CD14-positive monocyte (primary cell): ENCODE measurements around the gene FAM193A. TPM values are rescaled to one million over a fixed set of nuclear protein-coding genes. Genes with fewer than 3 reads are reported as not detected.

Experiments used
- DNase-seq, 3 donors: peaks; one replicate each; pipeline ENCODE4 v3.0.0-alpha.2; 2011 to 2022
- H2AFZ ChIP-seq: 2 replicates; pipeline ENCODE4 v1.6.0; 2012; ENCODE audit warnings: mild to moderate bottlenecking, low read depth, low read length, inconsistent platforms; ENCODE audit not compliant: insufficient read depth, poor library complexity, severe bottlenecking
- H3K27ac ChIP-seq, 2 donors: 1 replicate in 1 of 2; 2 replicates in 1 of 2; pipeline ENCODE4 v1.5.1; 2012 to 2013; ENCODE audit warnings: low read length in 2 of 2, control low read depth in 1 of 2, inconsistent platforms in 1 of 2, low read depth in 1 of 2, mild to moderate bottlenecking in 1 of 2
- H3K27me3 ChIP-seq, 2 donors: one replicate each; pipeline versions ENCODE4 v1.6.0 to v1.6.1; 2011 to 2013; ENCODE audit warnings: low read length in 2 of 2; ENCODE audit not compliant: control insufficient read depth in 2 of 2, insufficient read depth in 2 of 2
- H3K36me3 ChIP-seq, 2 donors: replicated peaks in 1 of 2; 1 replicate in 1 of 2; 2 replicates in 1 of 2; pipeline versions ENCODE4 v1.5.1 to v1.6.1; 2012 to 2013; ENCODE audit warnings: low read length in 2 of 2, control low read depth in 1 of 2, inconsistent platforms in 1 of 2, mild to moderate bottlenecking in 1 of 2; ENCODE audit not compliant: insufficient read depth in 2 of 2, control insufficient read depth in 1 of 2
- H3K4me1 ChIP-seq, 2 donors: 1 replicate in 1 of 2; 2 replicates in 1 of 2; pipeline versions ENCODE4 v1.5.1 to v1.6.1; 2012 to 2013; ENCODE audit warnings: low read length in 2 of 2, control low read depth in 1 of 2, inconsistent platforms in 1 of 2, mild to moderate bottlenecking in 1 of 2, moderate library complexity in 1 of 2; ENCODE audit not compliant: insufficient read depth in 2 of 2, control insufficient read depth in 1 of 2
- H3K4me2 ChIP-seq: replicated peaks from 2 replicates; pipeline ENCODE3; 2012; ENCODE audit warnings: low read length, moderate library complexity, mild to moderate bottlenecking; ENCODE audit not compliant: poor library complexity, severe bottlenecking; ENCODE audit errors: extremely low read depth
- H3K4me3 ChIP-seq, 3 experiments: fragments of 200-600 bp in 1 of 3; sonication (generic) in 1 of 3; replicated peaks in 1 of 3; 1 replicate in 2 of 3; 2 replicates in 1 of 3; pipeline ENCODE4 v1.5.1; 2011 to 2013; ENCODE audit warnings: low read length in 3 of 3, mild to moderate bottlenecking in 3 of 3, control low read depth in 2 of 3, low read depth in 2 of 3, inconsistent platforms in 1 of 3, moderate library complexity in 1 of 3
- H3K79me2 ChIP-seq: 2 replicates; pipeline ENCODE4 v1.6.0; 2012; ENCODE audit warnings: mild to moderate bottlenecking, control low read depth, inconsistent platforms, low read length, moderate library complexity; ENCODE audit not compliant: insufficient read depth
- H3K9ac ChIP-seq: 2 replicates; pipeline ENCODE4 v1.6.0; 2017; ENCODE audit warnings: low read length, mild to moderate bottlenecking; ENCODE audit not compliant: insufficient read depth, poor library complexity, severe bottlenecking
- H3K9me3 ChIP-seq, 2 donors: replicated peaks in 1 of 2; 1 replicate in 1 of 2; 2 replicates in 1 of 2; pipeline versions ENCODE4 v1.5.1 to v1.6.1; 2012 to 2013; ENCODE audit warnings: low read length in 2 of 2, control low read depth in 1 of 2; ENCODE audit not compliant: control insufficient read depth in 1 of 2, insufficient read depth in 1 of 2
- H4K20me1 ChIP-seq: 2 replicates; pipeline ENCODE4 v1.6.0; 2012; ENCODE audit warnings: mild to moderate bottlenecking, low read length, control low read depth, moderate library complexity; ENCODE audit not compliant: insufficient read depth
- H3K27ac Mint-ChIP-seq, 7 donors: one replicate each; pipeline ENCODE4 v1.8.0; 2020; ENCODE audit warnings: mild to moderate bottlenecking in 7 of 7, mixed read lengths in 7 of 7, moderate library complexity in 6 of 7, inconsistent platforms in 2 of 7
- H3K27me3 Mint-ChIP-seq, 3 donors: one replicate each; pipeline ENCODE4 v1.8.0; 2021 to 2022; ENCODE audit warnings: low read depth in 3 of 3, mild to moderate bottlenecking in 3 of 3, mixed read lengths in 3 of 3, moderate library complexity in 3 of 3, inconsistent platforms in 1 of 3
- H3K36me3 Mint-ChIP-seq, 2 donors: one replicate each; pipeline ENCODE4 v1.8.0; 2020; ENCODE audit warnings: mixed read lengths in 2 of 2, inconsistent platforms in 1 of 2, mild to moderate bottlenecking in 1 of 2
- H3K4me1 Mint-ChIP-seq: one replicate; pipeline ENCODE4 v1.8.0; 2020; ENCODE audit warnings: mild to moderate bottlenecking, mixed read lengths
- H3K4me3 Mint-ChIP-seq, 2 donors: one replicate each; pipeline ENCODE4 v1.8.0; 2020; ENCODE audit warnings: mild to moderate bottlenecking in 2 of 2, mixed read lengths in 2 of 2, moderate library complexity in 1 of 2
- H3K9me3 Mint-ChIP-seq, 7 donors: one replicate each; pipeline ENCODE4 v1.8.0; 2020 to 2022; ENCODE audit warnings: mixed read lengths in 7 of 7, mild to moderate bottlenecking in 6 of 7, moderate library complexity in 6 of 7, inconsistent platforms in 2 of 7
- CTCF ChIP-seq: fragments of 200-600 bp; IDR thresholded peaks from one replicate; pipeline ENCODE4 v1.8.0; 2022; ENCODE audit warnings: antibody characterized with exemption, mild to moderate bottlenecking
- WGBS: methylation state at CpG from one replicate; pipeline ENCODE4 v1.1.5; 2013; ENCODE audit warnings: missing lambda C conversion rate; ENCODE audit not compliant: insufficient coverage; 5-methylcytosine and 5-hydroxymethylcytosine counted together
- intact Hi-C, 2 donors: fragments of 100-400 bp; cut with micrococcal nuclease; formaldehyde crosslinking; loops; one replicate each; pipeline versions ENCODE4 v1.15.0 to v1.15.1; 2023
- polyA plus RNA-seq, 3 donors: library from polyadenylated mRNA; depleted of rRNA in 1 of 3; unstranded in 2 of 3; stranded (reverse) in 1 of 3; fragments of 300-500 nt in 2 of 3; fragments of >200 nt in 1 of 3; fragmentation: Illumina TruSeq in 2 of 3; gene quantifications; 1 replicate in 2 of 3; 2 replicates in 1 of 3; pipeline ENCODE4 v1.2.3, GENCODE V29; 2012 to 2021

FAM193A gene
- polyA plus RNA-seq, 3 donors: 0.66 to 11.8 (median 0.82) TPM

- DNase-seq: no peak
- peak overlapping the region in 1 of 2 donors; percentile 80 for H3K27ac ChIP-seq
- H3K4me3 Mint-ChIP-seq: peak overlapping the region; percentile 72 to 82
- peak overlapping the region in 5 of 7 donors; percentile 40 to 88 (median 66) for H3K27ac Mint-ChIP-seq
- H3K4me3 ChIP-seq: peak overlapping the region; percentile 67 to 92 (median 83)
- H3K36me3 ChIP-seq: peaks cover 7 to 21% of the 10 kb centered on the region in 2 donors
- H3K4me1 ChIP-seq: peaks cover 15 to 19% of the 10 kb centered on the region in 2 donors
- peaks cover 55% of the 10 kb centered on the region for H3K79me2 ChIP-seq
- peaks cover 50% of the 10 kb centered on the region for H4K20me1 ChIP-seq
- peaks cover 32% of the 10 kb centered on the region for H3K4me1 Mint-ChIP-seq
- intact Hi-C loops: loop anchor here (5.0 kb wide), 4 partner anchors 42 to 513 kb away; partner anchors contain the start of genes HAUS3 (in 1 of the 2) and POLN (in 1 of the 2)
- peak overlapping the region; percentile 87 for H3K9ac ChIP-seq
- H3K9me3 Mint-ChIP-seq: no peaks in the 10 kb centered on the region
- peak overlapping the region; percentile 92 for H3K4me2 ChIP-seq
- H3K27me3 Mint-ChIP-seq: peaks cover 0 to 4% (median 1%) of the 10 kb centered on the region in 3 donors
- peaks cover 9 to 25% of the 10 kb centered on the region in 2 donors for H3K36me3 Mint-ChIP-seq
- H3K27me3 ChIP-seq: no peaks in the 10 kb centered on the region
- TF ChIP-seq CTCF: no peak
- peak overlapping the region; percentile 83 for H2AFZ ChIP-seq
- WGBS: 81% methylated on average over 19 of the region's 23 CpGs
- H3K9me3 ChIP-seq: no peaks in the 10 kb centered on the region
Observed at GRCh38 chr4:2754848-2755819, 218.7 kb downstream of the FAM193A start.
